ENCODE data around the gene NDUFA7.

The NDUFA7 gene

DNA sequence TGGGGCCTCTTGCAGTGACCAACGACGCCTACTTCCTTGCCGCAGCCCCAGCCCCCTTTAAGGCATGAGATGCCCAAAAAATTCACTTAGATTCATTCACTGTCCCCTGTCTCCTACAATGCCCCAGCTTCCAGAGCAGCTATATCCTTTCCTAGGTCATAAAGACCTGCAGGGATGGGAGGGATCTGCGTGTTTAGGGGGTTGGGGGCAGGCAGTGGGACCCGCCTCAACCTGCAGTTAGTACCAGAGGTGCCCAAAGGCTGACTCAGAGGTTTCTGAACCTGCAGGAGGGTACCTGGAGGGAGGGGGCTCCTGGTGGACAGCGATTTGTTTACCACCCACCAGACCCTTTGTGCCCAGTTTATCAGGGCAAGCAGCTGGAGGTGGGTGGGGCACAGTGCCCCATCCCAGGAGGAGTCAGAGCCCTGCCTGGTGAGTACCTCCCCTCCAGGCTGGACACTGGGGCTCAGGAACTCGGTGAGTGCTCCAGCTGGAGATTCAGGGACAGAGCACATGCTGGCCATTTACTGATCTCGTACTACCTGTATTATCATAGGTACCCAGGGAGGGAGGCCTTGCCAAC lies 10.2 kb upstream of the NDUFA7 start:
- no peak for DNase-seq (ENCODE audit: extremely low read depth, low read depth)
- TF ChIP-seq, protein P1, sequence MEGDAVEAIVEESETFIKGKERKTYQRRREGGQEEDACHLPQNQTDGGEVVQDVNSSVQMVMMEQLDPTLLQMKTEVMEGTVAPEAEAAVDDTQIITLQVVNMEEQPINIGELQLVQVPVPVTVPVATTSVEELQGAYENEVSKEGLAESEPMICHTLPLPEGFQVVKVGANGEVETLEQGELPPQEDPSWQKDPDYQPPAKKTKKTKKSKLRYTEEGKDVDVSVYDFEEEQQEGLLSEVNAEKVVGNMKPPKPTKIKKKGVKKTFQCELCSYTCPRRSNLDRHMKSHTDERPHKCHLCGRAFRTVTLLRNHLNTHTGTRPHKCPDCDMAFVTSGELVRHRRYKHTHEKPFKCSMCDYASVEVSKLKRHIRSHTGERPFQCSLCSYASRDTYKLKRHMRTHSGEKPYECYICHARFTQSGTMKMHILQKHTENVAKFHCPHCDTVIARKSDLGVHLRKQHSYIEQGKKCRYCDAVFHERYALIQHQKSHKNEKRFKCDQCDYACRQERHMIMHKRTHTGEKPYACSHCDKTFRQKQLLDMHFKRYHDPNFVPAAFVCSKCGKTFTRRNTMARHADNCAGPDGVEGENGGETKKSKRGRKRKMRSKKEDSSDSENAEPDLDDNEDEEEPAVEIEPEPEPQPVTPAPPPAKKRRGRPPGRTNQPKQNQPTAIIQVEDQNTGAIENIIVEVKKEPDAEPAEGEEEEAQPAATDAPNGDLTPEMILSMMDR (IDR thresholded peaks at IDR 0.05; ENCODE audit: low read depth, low read length) = no peak

DNA sequence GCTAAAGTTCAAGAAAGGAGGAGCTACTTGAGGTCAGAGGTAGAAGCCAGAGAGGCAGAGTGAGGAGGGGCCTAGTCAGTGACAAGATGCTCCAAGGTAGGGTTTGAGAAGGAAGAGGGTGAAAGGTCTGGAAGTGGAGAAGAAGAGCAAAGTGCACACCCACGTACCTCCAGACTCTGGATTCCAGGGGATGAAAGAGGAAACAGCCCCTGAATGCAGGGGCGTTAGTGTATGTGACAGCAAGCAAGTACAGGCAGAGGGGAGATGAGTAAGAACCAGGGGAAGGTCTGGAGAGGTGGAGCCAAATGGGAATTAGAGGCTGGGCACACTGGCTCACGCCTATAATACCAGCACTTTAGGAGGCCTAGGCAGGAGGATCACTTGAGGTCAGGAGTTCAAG lies 8.8 kb upstream of the NDUFA7 start:
- DNase-seq (ENCODE audit: extremely low read depth, low read depth) = no peak
- TF ChIP-seq, protein P1 (IDR thresholded peaks at IDR 0.05; ENCODE audit: low read depth, low read length) = no peak

DNA sequence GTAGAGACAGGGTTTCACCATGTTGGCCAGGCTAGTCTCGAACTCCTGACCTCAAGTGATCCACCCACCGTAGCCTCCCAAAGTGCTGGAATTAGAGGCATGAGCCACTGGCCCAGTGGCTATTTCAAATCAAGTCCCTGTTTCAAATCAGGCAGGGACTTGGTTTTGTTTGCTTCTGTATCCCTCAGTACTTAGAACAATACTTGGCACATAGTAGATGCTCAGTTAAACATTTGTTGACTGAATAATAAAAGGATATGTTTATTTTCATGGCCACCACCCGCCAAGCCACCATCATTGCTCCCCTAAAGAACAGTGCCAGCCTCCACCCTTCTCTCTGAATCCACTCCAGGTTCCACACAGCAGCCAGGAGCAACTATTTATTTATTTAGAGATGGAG lies 4.3 kb upstream of the NDUFA7 start:
- TF ChIP-seq, protein P1 (IDR thresholded peaks at IDR 0.05; ENCODE audit: low read depth, low read length) = no peak
- DNase-seq (ENCODE audit: extremely low read depth, low read depth) = no peak

DNA sequence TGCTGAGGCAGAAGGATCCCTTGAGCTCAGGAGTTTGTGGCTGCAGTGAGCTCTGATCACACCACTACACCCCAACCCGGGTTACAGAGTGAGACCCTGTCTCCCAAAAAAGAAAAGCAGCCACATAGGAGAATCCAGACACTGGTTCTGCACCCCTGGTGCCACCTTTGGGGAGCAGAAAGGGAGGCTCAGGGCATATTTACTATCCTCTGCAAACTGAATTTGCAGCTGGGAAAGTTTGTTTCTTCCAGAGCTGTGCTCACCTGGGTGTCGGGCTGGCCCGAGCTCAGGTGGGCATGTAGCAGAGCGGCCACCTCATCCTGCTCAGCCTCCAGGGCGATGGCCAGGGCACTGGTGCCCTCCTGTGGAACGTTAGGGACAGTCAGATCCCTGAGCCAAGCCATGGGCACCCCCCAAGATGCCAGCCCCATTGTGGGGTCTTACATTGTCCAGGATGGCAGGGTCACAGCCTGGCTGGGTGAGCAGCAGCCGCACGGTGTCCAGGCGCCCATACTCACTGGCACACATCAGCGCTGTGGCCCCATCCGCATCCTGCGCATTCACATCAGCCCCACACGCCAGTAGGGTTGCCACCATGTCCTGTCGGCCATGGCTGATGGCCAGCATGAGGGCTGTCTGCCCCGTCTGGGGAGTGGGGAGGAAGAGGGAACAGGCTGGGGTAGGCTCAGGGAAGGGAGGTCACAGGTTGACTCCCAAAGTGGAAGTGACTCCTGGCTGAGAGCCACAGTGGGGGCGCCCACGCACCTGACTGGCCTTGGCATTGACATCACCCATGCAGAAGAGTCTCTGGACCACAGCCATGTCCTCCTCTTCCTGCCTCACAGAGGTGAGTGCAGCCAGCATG lies 3.2 kb upstream of the NDUFA7 start:
- TF ChIP-seq, protein P1 (IDR thresholded peaks at IDR 0.05; ENCODE audit: low read depth, low read length) = no peak; the same call in 1 of the 2 replicates
- no peak for DNase-seq (ENCODE audit: extremely low read depth, low read depth)

DNA sequence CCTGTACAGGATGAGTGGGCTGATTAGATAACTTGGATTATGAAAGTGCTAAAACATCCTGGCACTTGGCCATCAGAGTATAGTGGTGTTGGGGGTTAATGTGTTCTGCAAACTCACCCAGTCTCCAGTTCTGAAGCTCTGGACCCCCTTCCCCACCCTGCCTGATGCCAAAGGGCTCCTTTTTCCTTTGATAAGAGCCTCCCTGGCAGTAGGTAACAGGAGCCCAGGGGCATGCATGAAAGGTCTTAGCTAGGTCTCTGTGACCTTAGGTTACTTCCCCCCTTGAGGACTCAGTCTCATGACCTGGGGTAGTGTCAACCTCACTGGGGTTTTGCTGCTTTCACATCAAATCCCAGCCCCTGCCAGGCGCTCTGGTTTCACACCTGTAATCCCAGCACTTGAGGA lies 2.6 kb upstream of the NDUFA7 start:
- DNase-seq (ENCODE audit: extremely low read depth, low read depth) = no peak
- TF ChIP-seq, protein P1 (IDR thresholded peaks at IDR 0.05; ENCODE audit: low read depth, low read length) = no peak

DNA sequence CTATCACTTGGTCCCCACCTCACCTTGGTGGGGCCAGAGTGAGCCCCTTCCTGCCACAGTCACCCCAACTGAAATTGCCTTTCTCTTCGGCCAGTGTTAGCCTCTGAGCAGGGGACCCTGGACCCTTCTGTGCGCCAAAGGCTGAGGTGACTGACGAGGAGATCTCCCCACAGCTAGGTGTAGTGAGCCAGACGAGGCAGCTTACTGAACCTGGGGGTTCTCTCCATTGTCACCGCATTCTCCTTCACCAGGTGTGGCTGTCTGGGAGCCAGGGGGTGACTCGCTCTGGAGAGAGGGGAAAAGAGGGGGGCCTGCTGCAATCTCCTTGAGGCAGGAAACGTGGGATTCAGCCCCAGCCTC lies 1.4 kb upstream of the NDUFA7 start:
- TF ChIP-seq, protein P1 (IDR thresholded peaks at IDR 0.05; ENCODE audit: low read depth, low read length) = no peak
- no peak for DNase-seq (ENCODE audit: extremely low read depth, low read depth)

DNA sequence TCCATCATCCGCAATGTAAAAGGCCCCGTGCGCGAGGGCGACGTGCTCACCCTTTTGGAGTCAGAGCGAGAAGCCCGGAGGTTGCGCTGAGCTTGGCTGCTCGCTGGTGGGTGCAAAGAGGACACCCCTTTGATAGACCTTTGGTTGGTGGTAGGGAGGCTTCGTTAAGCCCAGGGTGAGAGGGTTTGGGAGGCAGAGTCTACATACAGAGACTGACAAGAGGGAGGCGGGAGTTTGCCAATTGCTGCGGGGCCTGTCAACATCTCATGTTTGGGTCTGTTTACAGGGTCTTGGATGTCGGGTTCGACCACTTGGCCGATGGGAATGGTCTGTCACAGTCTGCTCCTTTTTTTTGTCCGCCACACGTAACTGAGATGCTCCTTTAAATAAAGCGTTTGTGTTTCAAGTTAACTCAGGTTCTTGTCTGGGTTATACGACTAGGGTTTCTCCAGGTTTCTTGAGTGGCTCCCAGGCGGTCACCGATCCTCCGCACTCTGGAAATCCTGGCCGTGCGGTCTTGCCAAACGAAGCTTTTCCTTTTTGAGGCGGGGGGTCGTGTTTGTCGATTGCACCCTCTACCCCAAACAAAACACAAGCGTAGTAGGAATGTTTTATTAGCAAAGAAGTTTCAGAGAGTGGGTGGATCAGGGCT lies 937 bp upstream of the NDUFA7 start:
- no peak for DNase-seq (ENCODE audit: extremely low read depth, low read depth)
- TF ChIP-seq, protein P1 (IDR thresholded peaks at IDR 0.05; ENCODE audit: low read depth, low read length) = no peak
